Dermis blood vessel endothelial cell (primary cell): ENCODE data around the gene TCP11. TPM values are rescaled to one million over a fixed set of nuclear protein-coding genes. Genes with fewer than 3 reads are reported as not detected.

Experiments used
- DNase-seq: peaks from one replicate; pipeline ENCODE4 v3.0.0; 2010
- total RNA-seq: library from RNA; depleted of rRNA; stranded (reverse); fragments of >200 nt; gene quantifications from 2 replicates; pipeline ENCODE4 v1.2.3, GENCODE V29; 2014

The TCP11 gene
- total RNA-seq: 0.28 and 0.68 TPM in 2 replicates

GRCh38 chr6:35141007-35141655 lies at the start of gene TCP11:
TCP11 (minus strand) TSS chr6:35141339; CDS start chr6:35140870, 469 bp downstream.
- DNase-seq: peak; percentile 54

GRCh38 chr6:35190306-35190705 lies 49.2 kb upstream of the TCP11 start:
- DNase-seq: no peak

GRCh38 chr6:35188886-35189285 lies 47.7 kb upstream of the TCP11 start:
- no peak for DNase-seq

DNA sequence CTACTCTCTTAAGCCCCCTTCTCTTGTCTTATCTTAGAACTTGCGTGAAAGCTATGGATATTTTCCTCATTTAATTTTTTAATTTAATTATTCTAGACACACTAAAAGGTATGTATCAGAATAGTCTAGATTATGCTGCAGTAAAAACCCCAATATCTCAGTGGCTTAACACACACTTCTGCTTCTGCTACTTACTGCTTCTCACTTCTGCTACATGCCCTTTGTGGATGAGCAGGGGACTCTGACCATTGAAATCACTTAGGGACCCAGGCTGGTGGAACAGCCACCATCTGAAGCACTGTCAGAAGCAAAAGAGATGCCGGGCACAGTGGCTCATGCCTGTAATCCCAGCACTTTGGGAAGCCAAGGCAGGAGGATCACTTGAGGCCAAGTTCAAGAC lies 45.4 kb upstream of the TCP11 start:
- no peak for DNase-seq

GRCh38 chr6:35185971-35186370 lies 44.8 kb upstream of the TCP11 start:
- no peak for DNase-seq

GRCh38 chr6:35185302-35185681 lies 44.2 kb upstream of the TCP11 start:
- no peak for DNase-seq

- DNase-seq: no peak
Measured at GRCh38 chr6:35184580-35185301, 43.6 kb upstream of the TCP11 start.

DNA sequence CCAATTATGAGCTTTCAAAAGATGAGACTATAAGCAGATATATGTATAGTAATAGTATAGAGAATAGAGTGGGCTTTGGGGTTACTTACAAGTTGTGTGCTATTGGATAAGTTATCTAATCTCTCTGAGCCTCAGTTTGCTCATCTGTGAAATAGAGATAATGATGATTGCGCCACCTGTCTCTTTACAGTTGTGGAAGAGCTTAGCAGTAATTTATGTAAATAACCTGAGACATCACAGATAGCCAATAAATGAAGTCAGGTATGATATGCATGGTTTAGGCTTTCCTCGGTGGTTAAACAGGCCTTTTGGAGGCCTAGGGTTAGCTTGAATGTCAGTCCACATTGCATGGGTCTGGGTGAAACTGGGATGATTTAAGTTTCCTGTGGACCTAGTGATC lies 42.8 kb upstream of the TCP11 start:
- DNase-seq: no peak

DNA sequence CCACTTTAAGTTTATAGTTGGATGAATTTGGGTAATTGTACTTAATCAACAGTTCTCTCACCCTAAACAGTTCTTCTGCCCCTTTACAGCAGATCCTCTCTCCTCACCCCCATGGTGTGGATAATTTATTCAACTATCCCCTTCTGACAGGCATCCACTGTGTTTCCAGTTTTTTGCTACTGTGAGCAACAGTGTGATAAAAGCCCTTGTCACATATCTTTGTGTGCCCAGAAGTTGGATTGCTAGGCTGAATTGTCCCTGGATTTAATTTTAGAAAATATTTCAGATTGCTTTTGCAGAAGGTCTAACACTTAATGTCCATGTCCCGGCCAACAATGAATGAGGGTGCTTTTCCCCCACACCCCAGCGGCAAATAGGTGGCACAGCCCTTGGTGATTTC lies 42.1 kb upstream of the TCP11 start:
- DNase-seq: no peak

- DNase-seq: peak; percentile 62
Measured at GRCh38 chr6:35181933-35182612, 40.9 kb upstream of the TCP11 start.

GRCh38 chr6:35181308-35181932 lies 40.3 kb upstream of the TCP11 start:
- peak; percentile 47 for DNase-seq

DNA sequence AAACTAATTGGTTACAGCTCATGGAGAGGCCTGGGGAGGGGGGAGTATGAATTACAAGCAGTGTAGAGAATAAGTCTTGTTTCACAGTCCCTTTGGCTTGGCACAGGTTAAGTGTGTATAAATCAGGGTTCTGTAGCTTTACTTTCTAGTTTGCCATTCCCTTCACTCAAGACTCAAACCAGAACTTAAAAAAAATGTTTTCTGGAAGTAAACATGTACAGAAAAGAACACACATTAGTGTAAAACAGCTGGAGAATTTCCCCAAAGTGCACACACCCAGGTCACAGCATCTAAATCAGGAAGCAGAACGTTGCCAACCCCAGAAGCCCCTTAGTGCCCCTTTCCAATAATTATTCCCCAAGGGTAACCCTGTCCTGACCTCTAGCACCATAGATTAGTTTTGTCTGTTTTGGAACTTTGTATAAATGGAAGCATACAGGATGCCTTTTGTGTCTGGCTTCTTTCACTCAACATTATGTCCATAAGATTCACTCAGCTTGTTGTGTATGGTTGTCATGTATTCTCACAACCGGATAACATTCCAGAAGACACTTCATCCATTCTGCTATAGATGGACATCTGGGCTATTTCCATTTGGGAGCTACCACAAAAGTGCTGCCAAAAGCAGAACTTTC lies 38.9 kb upstream of the TCP11 start:
- DNase-seq: no peak

DNA sequence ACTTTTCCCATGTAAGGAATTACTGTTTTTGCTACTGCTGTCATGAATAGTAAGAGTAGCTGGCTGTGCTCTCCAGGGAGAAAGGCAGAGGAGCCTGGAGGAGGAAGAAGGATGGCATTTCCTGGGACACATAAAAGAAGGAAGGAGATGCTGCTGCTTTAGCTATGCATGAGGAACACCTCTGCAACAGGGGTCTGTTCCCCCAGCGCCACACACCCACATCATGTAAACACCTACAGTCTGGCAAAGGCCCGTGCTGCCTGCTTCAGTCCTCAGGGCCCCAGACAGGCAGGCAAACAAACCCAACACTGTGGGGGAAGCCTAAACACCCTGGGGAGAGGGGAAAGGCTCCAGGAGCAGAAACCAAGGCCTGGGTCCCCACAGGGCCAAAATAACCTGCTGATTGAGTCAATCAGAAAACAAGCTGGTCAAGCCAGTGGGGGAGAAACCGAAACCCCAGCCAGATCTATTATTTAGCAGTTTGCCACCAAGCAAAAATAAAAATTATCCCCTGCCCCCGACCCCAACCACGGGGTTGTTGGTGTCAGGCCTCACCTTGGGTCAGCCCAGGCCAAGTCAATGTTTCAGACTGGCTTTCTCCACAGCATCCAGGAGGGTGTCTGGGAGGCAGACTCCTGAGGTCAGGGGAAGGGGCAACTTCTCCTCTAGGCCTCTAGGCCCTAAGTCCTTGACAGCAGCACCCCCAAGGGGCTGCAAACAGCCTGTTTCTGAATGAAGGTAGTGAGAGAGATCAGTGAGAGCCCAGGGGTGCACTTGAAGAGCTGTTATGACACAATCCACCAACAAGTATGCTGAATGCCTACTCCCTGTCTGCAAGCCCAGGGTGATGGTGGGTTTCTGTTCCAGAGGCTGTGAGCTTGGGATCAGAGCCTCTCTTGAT lies 38.0 kb upstream of the TCP11 start:
- no peak for DNase-seq

DNA sequence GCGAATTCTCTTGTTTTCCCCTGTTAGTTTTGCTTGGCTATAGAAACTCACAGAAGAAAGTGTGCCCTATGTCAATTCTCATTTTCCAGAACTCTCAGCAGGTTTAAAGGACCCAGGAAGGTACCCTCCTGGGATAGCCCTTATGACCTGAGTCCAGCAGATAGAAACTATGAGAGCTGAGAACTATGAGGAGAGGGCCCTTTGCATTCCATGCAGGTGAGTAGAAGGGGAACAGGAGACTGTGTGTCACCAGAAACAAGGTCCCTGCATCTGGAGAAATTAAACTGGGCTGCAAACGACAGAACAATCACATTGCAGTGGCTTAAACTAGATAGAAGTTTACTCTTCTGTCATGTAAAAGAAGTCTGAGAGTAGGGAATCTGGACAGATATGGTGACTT lies 36.9 kb upstream of the TCP11 start:
- no peak for DNase-seq

GRCh38 chr6:35177596-35177995 lies 36.5 kb upstream of the TCP11 start:
- DNase-seq: peak; percentile 53

DNA sequence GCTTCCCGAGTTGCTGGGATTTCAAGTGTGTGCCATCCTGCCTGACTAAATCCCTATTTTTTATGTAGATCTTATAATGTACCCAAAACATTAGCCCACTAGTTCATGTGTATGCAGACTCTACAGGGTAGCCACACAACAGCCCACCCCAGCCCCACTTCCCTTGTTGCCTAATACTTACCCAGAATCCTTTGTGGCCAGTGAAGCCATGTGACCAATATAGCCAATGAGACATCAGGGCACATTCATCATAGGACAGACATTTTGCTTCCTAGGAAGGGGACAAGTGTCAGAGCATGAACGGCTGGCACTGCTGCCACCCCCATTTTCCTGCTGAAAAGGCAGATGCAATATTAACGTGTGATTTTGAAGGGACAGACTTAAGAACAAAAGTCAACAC lies 36.0 kb upstream of the TCP11 start:
- DNase-seq: peak; percentile 25

DNA sequence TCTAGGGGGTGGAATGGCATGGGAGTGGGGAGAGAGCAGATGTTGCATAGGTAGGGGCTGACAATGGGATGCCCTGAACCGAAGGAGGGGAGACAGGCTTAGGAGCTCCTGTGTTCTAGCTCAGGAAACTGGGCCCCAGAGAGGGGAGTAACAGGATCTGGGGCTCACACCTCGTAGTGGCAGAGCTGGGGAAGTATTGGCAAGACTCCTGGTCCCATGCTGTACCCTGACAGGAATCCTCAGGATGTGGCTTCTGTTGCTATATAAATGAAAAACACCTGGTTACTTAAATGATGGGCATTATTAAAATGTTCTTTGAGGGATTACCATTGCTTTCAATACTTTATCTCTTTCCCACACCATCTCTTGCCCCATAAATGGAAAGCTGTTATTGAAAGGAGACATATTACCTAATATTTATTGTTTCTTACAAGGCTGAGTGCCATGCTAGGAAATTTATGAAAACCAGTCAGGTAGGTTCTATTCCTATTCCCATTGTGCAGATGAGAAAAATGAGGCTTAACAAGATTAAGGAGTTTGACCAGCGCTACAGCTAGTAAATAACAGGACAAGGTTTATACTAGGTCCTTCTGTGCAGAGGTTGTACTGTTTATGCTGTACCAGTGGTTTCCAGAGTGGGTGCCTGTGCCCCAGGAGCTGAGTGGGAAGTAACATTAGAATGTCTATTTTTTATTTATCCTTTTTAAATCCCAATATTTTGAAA lies 35.3 kb upstream of the TCP11 start:
- no peak for DNase-seq

DNA sequence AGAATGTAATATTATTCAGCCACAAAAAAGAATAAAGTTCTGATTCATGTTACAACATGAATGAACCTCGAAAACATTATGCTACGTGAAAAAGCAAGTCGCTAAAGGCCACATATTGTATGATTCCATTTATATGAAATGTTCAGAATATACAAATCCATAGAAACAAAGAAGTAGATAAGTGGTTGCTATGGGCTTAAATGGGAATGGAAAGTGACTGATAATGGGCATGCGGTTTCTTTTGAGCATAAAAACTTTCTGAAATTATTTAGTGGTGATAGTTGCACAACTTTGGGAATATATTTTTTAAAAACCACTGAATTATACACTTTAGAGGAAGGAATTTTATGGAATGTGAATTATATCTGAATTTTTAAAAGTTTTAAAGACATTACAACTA lies 33.4 kb upstream of the TCP11 start:
- DNase-seq: no peak

GRCh38 chr6:35174088-35174434 lies 32.9 kb upstream of the TCP11 start:
- DNase-seq: no peak

DNA sequence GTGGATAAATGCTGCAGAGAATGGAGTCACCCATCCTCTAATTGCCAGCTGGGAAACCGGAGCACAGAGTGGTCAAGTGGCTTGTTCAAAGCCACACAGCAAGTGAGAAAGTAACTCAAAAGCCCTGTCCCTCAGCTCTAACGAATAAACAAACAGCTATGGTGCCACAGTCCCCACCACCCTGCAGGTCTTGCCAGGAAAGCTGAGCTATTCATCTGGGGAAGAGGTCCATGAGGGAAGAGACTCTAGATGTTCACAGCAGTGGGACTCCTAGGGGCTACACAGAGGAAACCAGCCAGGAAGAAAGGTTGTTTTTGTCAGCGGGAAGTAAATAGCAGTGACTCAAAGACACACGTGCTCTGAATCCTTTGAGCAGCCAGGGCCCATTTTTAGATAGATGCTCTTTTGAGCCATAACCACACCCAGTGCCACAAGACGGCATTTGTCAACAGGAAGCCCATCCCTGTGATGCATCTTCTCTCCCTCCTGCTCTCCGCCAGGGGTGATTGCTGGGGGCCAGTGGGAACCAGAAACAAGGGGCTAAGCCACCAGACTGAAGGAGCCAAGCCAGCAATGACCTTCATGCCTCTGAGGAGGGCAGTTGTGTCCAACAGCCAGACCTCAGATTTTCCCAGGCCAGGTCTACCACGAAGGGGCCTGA lies 32.4 kb upstream of the TCP11 start:
- DNase-seq: no peak

DNA sequence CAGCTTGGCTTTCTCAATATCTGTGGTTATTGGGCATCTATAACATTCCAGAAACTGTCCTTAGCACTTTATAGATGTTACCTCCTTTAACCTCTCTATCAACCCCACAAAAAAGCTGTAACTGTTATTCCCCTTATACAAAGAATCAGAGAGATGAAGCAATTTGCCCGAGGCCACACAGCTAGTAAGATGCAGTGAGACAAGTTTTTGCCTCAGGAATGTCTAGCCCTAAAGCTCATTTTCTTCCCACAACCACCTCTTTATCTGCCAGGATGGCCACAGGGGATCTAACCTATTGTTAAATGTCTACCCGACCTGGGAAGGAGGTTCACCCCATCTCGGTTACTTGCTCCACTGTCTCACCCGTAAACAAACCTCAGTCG lies 31.9 kb upstream of the TCP11 start:
- no peak for DNase-seq
